SK-N-SH (cell line): Measurements from ENCODE around the gene ACTN4. TPM values are rescaled to one million over a fixed set of nuclear protein-coding genes. Genes with fewer than 3 reads are reported as not detected.

ENCODE experiments used
- CTCF ChIA-PET: fragments of 300-600, 350-600 bp; formaldehyde crosslinking; extraction: SDS; loops from one replicate; lab custom pipeline; 2021; lab: Yijun Ruan, JAX
- POLR2A ChIA-PET: fragments of 350-600 bp; sonication (Branson Sonifier 250); formaldehyde crosslinking; extraction: SDS; loops from one replicate; lab custom pipeline; 2020; ENCODE audit warnings: antibody characterized with exemption, inconsistent platforms; lab: Yijun Ruan, JAX
- DNase-seq: peaks from one replicate; pipeline ENCODE4 v3.0.0; 2012
- H2AFZ ChIP-seq: fragments of 200-600 bp; sonication (generic); 2 replicates; pipeline ENCODE4 v1.8.1; 2016; ENCODE audit warnings: antibody characterized with exemption, mild to moderate bottlenecking, low read depth
- H3F3A ChIP-seq: fragments of 200-600 bp; sonication (generic); replicated peaks from 2 replicates; pipeline ENCODE3; 2016; ENCODE audit warnings: antibody characterized with exemption, mild to moderate bottlenecking; ENCODE audit not compliant: insufficient read depth
- H3K27ac ChIP-seq, 2 experiments: fragments of 200-500 bp in 1 of 2; fragments of 200-600 bp in 1 of 2; sonication (Bioruptor generic) in 1 of 2; sonication (generic), shearing (Covaris generic) in 1 of 2; 2 replicates each; pipeline versions ENCODE4 v1.5.1 to v1.6.1; 2014 to 2016; ENCODE audit warnings: low read depth in 2 of 2, inconsistent platforms in 1 of 2, low read length in 1 of 2, mild to moderate bottlenecking in 1 of 2, mixed read lengths in 1 of 2
- H3K27me3 ChIP-seq: fragments of 200-600 bp; sonication (generic), shearing (Covaris generic); 2 replicates; pipeline ENCODE4 v1.6.1; 2016; ENCODE audit warnings: mixed run types; ENCODE audit not compliant: insufficient read depth
- H3K36me3 ChIP-seq, 2 experiments: fragments of 200-500 bp in 1 of 2; fragments of 200-600 bp in 1 of 2; sonication (Bioruptor generic) in 1 of 2; sonication (generic) in 1 of 2; replicated peaks in 1 of 2; 2 replicates each; pipeline versions ENCODE3 to v1.5.1; 2014 to 2016; ENCODE audit warnings: low read length in 1 of 2, mild to moderate bottlenecking in 1 of 2; ENCODE audit not compliant: insufficient read depth in 2 of 2, control insufficient read depth in 1 of 2
- H3K4me1 ChIP-seq, 2 experiments: fragments of 200-500 bp in 1 of 2; fragments of 200-600 bp in 1 of 2; sonication (Bioruptor generic) in 1 of 2; sonication (generic), shearing (Covaris generic) in 1 of 2; 2 replicates each; pipeline versions ENCODE4 v1.5.1 to v1.6.1; 2014 to 2016; ENCODE audit warnings: low read depth in 1 of 2, low read length in 1 of 2, mixed run types in 1 of 2; ENCODE audit not compliant: insufficient read depth in 2 of 2, control insufficient read depth in 1 of 2
- H3K4me2 ChIP-seq: fragments of 200-600 bp; sonication (generic), shearing (Covaris generic); 2 replicates; pipeline ENCODE4 v1.6.1; 2017; ENCODE audit warnings: mixed run types
- H3K4me3 ChIP-seq, 2 experiments: fragments of 200-500 bp in 1 of 2; fragments of 200-600 bp in 1 of 2; sonication (Bioruptor generic) in 1 of 2; sonication (generic), shearing (Covaris generic) in 1 of 2; 2 replicates each; pipeline versions ENCODE4 v1.5.1 to v1.8.1; 2014 to 2016; ENCODE audit warnings: low read depth in 2 of 2, inconsistent platforms in 1 of 2, low read length in 1 of 2, mild to moderate bottlenecking in 1 of 2, mixed read lengths in 1 of 2, moderate library complexity in 1 of 2
- H3K79me2 ChIP-seq: fragments of 200-600 bp; sonication (generic); 2 replicates; pipeline ENCODE4 v1.8.1; 2017; ENCODE audit warnings: mild to moderate bottlenecking; ENCODE audit not compliant: insufficient read depth
- H3K9ac ChIP-seq: fragments of 200-600 bp; sonication (generic); 2 replicates; pipeline ENCODE4 v1.6.1; 2017; ENCODE audit warnings: mixed run types
- H3K9me2 ChIP-seq: fragments of 200-600 bp; sonication (generic); 2 replicates; pipeline ENCODE4 v1.6.1; 2017; ENCODE audit warnings: mixed run types
- H3K9me3 ChIP-seq: fragments of 200-600 bp; sonication (generic); 2 replicates; pipeline ENCODE4 v1.6.1; 2017; ENCODE audit warnings: mixed run types, mild to moderate bottlenecking, moderate library complexity
- H4K20me1 ChIP-seq: fragments of 200-600 bp; sonication (generic); 2 replicates; pipeline ENCODE4 v1.6.1; 2017; ENCODE audit warnings: mild to moderate bottlenecking, mixed run types; ENCODE audit not compliant: insufficient read depth
- CHD2 ChIP-seq: fragments of 150-350 bp; IDR thresholded peaks from 2 replicates; pipeline ENCODE4 v1.6.1; 2018; ENCODE audit warnings: low read length; ENCODE audit not compliant: partially characterized antibody
- EP300 ChIP-seq, 2 experiments: IDR thresholded peaks; 2 replicates each; pipeline versions ENCODE4 v1.4.0 to v1.6.1; 2012; ENCODE audit warnings: borderline replicate concordance in 1 of 2, low read depth in 1 of 2, low read length in 1 of 2
- EZH2phosphoT487 ChIP-seq: fragments of 200-600 bp; sonication (generic); IDR thresholded peaks from 2 replicates; pipeline ENCODE4 v1.6.1; 2017; ENCODE audit warnings: low read depth, mixed run types, mild to moderate bottlenecking, antibody characterized with exemption, moderate library complexity, borderline replicate concordance
- FOXJ3 ChIP-seq: sonication (generic); formaldehyde crosslinking; IDR thresholded peaks from 2 replicates; pipeline ENCODE4 v1.5.1; 2020; ENCODE audit warnings: mild to moderate bottlenecking, missing genetic modification reagents
- GABPA ChIP-seq: IDR thresholded peaks from 2 replicates; pipeline ENCODE4 v1.4.0; 2012; ENCODE audit warnings: low read depth, mild to moderate bottlenecking
- GATA2 ChIP-seq: sonication (generic); formaldehyde crosslinking; IDR thresholded peaks from 2 replicates; pipeline ENCODE4 v1.5.0; 2020; ENCODE audit warnings: mild to moderate bottlenecking, missing genetic modification reagents
- JUND ChIP-seq: IDR thresholded peaks from 2 replicates; pipeline ENCODE4 v1.4.0; 2012
- MAX ChIP-seq: IDR thresholded peaks from 2 replicates; pipeline ENCODE4 v1.4.0; 2012; ENCODE audit warnings: low read depth
- NRF1 ChIP-seq: IDR thresholded peaks from 2 replicates; pipeline ENCODE4 v1.6.1; 2012; ENCODE audit warnings: low read depth, mild to moderate bottlenecking, low read length
- PBX3 ChIP-seq: IDR thresholded peaks from 2 replicates; pipeline ENCODE4; 2012
- RAD21 ChIP-seq: IDR thresholded peaks from 2 replicates; pipeline ENCODE4 v1.6.1; 2012; ENCODE audit warnings: mild to moderate bottlenecking, low read length
- RCOR1 ChIP-seq: fragments of 150-350 bp; IDR thresholded peaks from 2 replicates; pipeline ENCODE4 v1.6.1; 2017; ENCODE audit warnings: antibody characterized with exemption, low read length
- REST ChIP-seq: IDR thresholded peaks from 2 replicates; pipeline ENCODE4 v1.6.1; 2012; ENCODE audit warnings: mild to moderate bottlenecking, low read depth, low read length, moderate library complexity
- TAF1 ChIP-seq: IDR thresholded peaks from 2 replicates; pipeline ENCODE4 v1.6.1; 2012; ENCODE audit warnings: low read depth, mild to moderate bottlenecking, low read length, moderate library complexity, borderline replicate concordance
- TEAD4 ChIP-seq: IDR thresholded peaks from 2 replicates; pipeline ENCODE4 v1.4.0; 2012; ENCODE audit warnings: mild to moderate bottlenecking, borderline replicate concordance; ENCODE audit not compliant: insufficient read depth
- USF1 ChIP-seq: IDR thresholded peaks from 2 replicates; pipeline ENCODE4 v1.4.0; 2012; ENCODE audit warnings: low read depth, borderline replicate concordance
- USF2 ChIP-seq: fragments of 150-350 bp; IDR thresholded peaks from 2 replicates; pipeline ENCODE4 v1.6.1; 2017; ENCODE audit warnings: antibody characterized with exemption, low read length, low read depth, borderline replicate concordance
- ZBTB33 ChIP-seq: IDR thresholded peaks from 2 replicates; pipeline ENCODE4 v1.4.0; 2012; ENCODE audit warnings: low read depth, borderline replicate concordance
- WGBS: methylation state at CpG from one replicate; pipeline ENCODE4 v1.1.6; 2017; ENCODE audit warnings: low lambda C conversion rate; 5-methylcytosine and 5-hydroxymethylcytosine counted together
- polyA plus RNA-seq, 3 experiments: library from polyadenylated mRNA; depleted of rRNA; stranded (reverse); fragments of >200 nt; gene quantifications; 2 replicates each; pipeline ENCODE4 v1.2.3, GENCODE V29; 2012

ACTN4 gene
- polyA plus RNA-seq, 1 of the 3 experiments (the other 2 are of a cell fraction): 598 TPM

GRCh38 chr19:38674388-38675171 lies 27.1 kb downstream of the ACTN4 start:
- TF ChIP-seq RAD21 (no peak), CHD2 (no peak), JUND (no peak), NRF1 (no peak), FOXJ3 (no peak), TEAD4 (no peak), MAX (no peak), GATA2 (CRISPR knock-in tag) (no peak), RCOR1 (no peak), EZH2phosphoT487 (no peak), GABPA (no peak), EP300 (IDR thresholded peaks at IDR 0.05; ENCODE audit: borderline replicate concordance in 1 of 2, low read depth in 1 of 2, low read length in 1 of 2) (no peak), REST (no peak), ZBTB33 (no peak), TAF1 (no peak), PBX3 (no peak), USF2 (no peak), USF1 (no peak)
- H4K20me1 ChIP-seq: peaks cover 90% of the 10 kb centered on the region
- peaks cover 28% of the 10 kb centered on the region for H3F3A ChIP-seq
- H3K27ac ChIP-seq: peak overlapping the region; percentile 41 to 52; a peak in 2 of 4 replicates
- H3K4me3 ChIP-seq: no peak overlapping the region
- no peak overlapping the region for H3K9ac ChIP-seq
- H3K9me2 ChIP-seq: no peaks in the 10 kb centered on the region
- no peak overlapping the region for H2AFZ ChIP-seq
- H3K79me2 ChIP-seq: peaks cover 97% of the 10 kb centered on the region
- WGBS: 96% methylated on average over 16 of the region's 16 CpGs
- no peaks in the 10 kb centered on the region for H3K9me3 ChIP-seq
- H3K36me3 ChIP-seq: peaks cover 5 to 18% of the 10 kb centered on the region in 2 experiments
- POLR2A ChIA-PET: no interaction called here
- DNase-seq: no peak
- CTCF ChIA-PET: no interaction called here
- no peak overlapping the region for H3K4me2 ChIP-seq
- no peaks in the 10 kb centered on the region for H3K27me3 ChIP-seq
- peaks cover 7 to 24% of the 10 kb centered on the region in 2 experiments; a peak in 3 of 4 replicates for H3K4me1 ChIP-seq
